GM19043 (cell line): Measurements from ENCODE around the gene INPP5A.

Source experiments
- ATAC-seq: cut with Tn5 transposase; IDR thresholded peaks from one replicate; pipeline ENCODE4 v1.9.1; 2021; ENCODE audit warnings: low read depth; ENCODE audit not compliant: unreplicated experiment

Gene INPP5A

GRCh38 chr10:132576671-132577349, 39.2 kb downstream of the INPP5A start:
- ATAC-seq = no peak

- no peak for ATAC-seq
Measured at GRCh38 chr10:132577350-132578003, 39.9 kb downstream of the INPP5A start.

- ATAC-seq = no peak
Measured at GRCh38 chr10:132578287-132578951, 40.8 kb downstream of the INPP5A start.

DNA sequence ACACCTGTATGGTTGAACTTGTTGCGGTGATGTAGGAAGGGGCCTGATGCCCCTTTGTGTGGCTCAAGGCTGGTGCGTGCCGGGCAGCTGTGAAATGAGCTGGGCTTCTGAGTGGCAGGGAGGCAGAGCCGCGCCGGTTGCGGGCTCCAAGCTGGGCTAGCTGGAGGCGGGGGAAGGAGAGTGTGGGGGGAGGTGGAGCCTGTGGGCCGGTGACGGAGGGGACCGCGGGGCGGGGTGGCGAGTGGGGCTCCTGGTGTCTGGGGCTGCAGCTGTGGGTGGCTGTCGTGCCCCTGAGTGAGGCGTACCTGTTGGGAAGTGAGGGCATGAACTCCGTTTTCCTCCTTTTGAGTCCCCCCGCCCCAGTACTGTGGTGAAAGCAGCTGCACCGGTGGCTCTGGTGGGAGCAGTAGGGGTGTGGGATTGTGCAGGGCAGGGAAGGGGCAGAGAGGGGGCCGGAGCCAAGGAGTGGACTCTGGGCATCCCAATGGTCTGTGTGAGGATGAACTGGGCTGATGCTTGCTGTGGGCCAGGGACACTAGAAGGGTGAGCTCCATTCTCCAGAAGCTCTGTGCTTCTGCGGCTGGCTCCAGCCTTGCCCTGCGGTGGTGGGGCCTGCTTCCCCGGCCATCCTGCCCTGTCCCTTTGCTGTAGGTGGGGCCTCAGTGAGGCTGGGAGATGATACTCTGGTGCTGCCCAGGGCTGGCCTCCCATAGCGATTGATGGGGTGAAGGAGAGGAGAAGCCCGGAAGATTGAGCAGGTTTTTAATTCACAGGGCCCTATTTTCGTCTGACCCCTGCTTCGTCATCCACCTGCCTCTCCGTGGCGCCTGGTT, 41.7 kb downstream of the INPP5A start:
- no peak for ATAC-seq

- ATAC-seq = no peak
Measured at GRCh38 chr10:132580143-132580542, 42.6 kb downstream of the INPP5A start.

DNA sequence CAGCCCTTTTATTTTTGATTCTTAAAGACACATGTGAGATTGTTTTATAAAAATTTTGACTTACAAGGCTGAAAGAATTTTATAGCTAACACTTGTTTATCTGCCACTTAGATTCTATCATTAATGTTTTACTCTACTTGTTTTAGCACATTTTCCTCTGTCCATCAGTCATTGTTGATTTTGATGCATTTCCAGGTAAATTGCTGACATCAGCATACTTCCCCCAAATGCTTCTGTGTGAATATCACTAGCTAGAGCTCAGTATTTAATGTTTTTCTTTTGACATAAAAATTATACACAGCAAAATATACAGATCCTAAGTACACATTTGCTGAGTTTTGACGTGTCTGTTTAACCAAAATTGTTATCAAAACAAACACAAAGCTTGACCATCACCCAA, 43.0 kb downstream of the INPP5A start:
- no peak for ATAC-seq

- no peak for ATAC-seq
Measured at GRCh38 chr10:132582137-132582536, 44.5 kb downstream of the INPP5A start.

DNA sequence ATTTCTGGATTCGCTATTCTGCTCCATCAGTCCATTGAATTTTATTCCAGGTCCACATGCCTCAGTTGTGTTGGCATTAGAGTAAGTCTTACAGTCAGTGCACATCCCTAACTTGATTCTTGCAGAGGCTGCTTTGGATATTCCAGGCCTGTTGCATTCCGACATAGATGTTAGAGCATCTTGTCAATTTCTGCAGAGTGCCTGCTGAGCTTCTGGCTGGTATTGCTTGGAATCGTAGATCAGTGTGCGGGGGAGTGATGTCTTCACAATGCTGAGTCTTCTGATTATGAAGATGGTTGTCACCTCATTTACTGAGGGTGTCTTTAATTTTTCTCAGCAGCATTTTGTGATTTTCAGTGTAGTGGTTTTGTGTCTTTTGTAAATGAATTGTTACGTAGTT, 45.2 kb downstream of the INPP5A start:
- no peak for ATAC-seq

DNA sequence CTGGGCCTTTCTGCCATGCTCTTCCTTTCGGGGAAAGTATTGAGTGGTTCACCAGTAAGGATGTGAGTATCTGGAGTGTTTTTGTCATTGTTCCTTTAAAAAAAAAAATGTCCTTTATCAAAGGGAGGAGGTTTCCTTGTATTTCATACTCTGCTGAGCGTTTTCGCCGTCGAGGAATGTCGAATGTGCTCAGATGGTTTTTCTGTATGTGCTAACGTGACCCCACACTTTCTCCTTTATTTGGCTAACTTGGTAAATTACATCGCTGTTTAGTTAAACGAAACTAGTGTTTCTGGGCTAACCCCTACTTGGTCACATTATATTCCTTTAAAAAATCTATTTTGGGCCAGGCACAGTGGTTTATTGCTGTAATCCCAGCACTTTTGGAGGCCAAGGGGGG, 45.9 kb downstream of the INPP5A start:
- ATAC-seq = no peak

- ATAC-seq = no peak
Measured at GRCh38 chr10:132584081-132584480, 46.5 kb downstream of the INPP5A start.

GRCh38 chr10:132585732-132586722, 48.4 kb downstream of the INPP5A start:
- ATAC-seq = no peak

GRCh38 chr10:132586739-132587138, 49.2 kb downstream of the INPP5A start:
- no peak for ATAC-seq

GRCh38 chr10:132587175-132587574, 49.6 kb downstream of the INPP5A start:
- no peak for ATAC-seq

- ATAC-seq = no peak
Measured at GRCh38 chr10:132588301-132589013, 50.9 kb downstream of the INPP5A start.

- no peak for ATAC-seq
Measured at GRCh38 chr10:132589015-132589414, 51.4 kb downstream of the INPP5A start.

DNA sequence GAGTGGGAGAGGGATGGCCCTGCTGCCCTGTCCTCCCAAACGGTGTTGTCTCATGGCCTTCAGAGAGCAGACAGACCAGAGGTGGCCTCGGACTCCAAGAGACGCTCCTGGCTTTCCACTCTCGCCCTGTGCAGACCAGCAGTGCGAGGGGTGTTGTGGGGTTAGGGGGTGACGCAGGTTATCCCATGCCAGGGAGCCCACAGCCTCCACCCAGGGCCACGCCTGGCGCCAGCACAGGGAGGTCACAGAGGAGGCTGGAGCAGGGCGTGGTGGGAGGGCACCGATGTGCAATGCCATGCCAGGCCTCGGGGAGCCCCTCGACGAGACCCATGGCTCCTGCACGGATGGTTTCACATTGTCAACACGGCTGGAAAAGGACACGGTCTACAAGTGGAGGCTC, 52.1 kb downstream of the INPP5A start:
- ATAC-seq = no peak

GRCh38 chr10:132590094-132590751, 52.6 kb downstream of the INPP5A start:
- ATAC-seq = no peak

DNA sequence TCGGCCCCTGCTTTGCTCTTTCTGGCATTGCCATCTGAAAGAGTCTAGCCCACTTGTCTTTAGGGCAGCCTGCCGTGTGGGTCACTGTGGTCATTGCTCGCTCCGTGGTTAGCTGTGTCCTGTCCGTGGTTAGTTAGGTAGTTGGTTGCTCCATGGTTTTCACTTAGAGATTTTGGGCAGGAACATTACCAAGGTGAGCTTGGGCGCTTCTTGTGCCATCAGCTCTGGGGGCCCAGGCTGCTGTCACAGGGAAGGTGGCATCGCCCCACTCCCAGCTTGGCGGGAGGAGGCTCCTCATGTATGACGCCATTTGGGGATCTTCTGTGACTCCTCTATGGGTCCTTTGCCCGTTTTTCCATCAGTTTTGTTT, 53.1 kb downstream of the INPP5A start:
- no peak for ATAC-seq
